Psoas muscle (tissue), 8 donors: ENCODE data around the gene C16orf87. TPM values are rescaled to one million over a fixed set of nuclear protein-coding genes. Genes with fewer than 3 reads are reported as not detected.
"Not testable (repeated sequence)": the region's sequence is repeated elsewhere in the genome, so short reads cannot be mapped to it uniquely, and the experiment has no call there.

Experiments used
- ATAC-seq, 4 donors: fragments of 200-7000 bp; cut with Tn5 transposase; one replicate each; pipeline ENCODE4 v1.9.1; 2020; ENCODE audit warnings: moderate library complexity in 3 of 4, mild to moderate bottlenecking in 2 of 4
- DNase-seq, 2 donors: peaks; one replicate each; pipeline ENCODE4 v3.0.0-alpha.2; 2020
- H3K27ac ChIP-seq: fragments of 200-600 bp; one replicate; pipeline ENCODE4 v1.8.0; 2022
- H3K27me3 ChIP-seq, 3 donors: fragments of 200-600 bp in 1 of 3; one replicate each; pipeline versions ENCODE4 v1.6.1 to v1.8.0; 2013 to 2022; ENCODE audit warnings: low read length in 2 of 3, mild to moderate bottlenecking in 2 of 3, moderate library complexity in 1 of 3; ENCODE audit not compliant: insufficient read depth in 3 of 3
- H3K36me3 ChIP-seq, 2 donors: fragments of 200-600 bp in 1 of 2; one replicate each; pipeline versions ENCODE4 v1.6.1 to v1.8.0; 2013 to 2022; ENCODE audit warnings: low read depth in 1 of 2, mild to moderate bottlenecking in 1 of 2, moderate library complexity in 1 of 2; ENCODE audit not compliant: insufficient read depth in 1 of 2
- H3K4me1 ChIP-seq: fragments of 200-600 bp; one replicate; pipeline ENCODE4 v1.8.0; 2022
- H3K4me3 ChIP-seq: fragments of 200-600 bp; one replicate; pipeline ENCODE4 v1.8.0; 2022; ENCODE audit warnings: mild to moderate bottlenecking
- H3K9me3 ChIP-seq: fragments of 200-600 bp; one replicate; pipeline ENCODE4 v1.8.0; 2022
- CTCF ChIP-seq: fragments of 200-600 bp; IDR thresholded peaks from one replicate; pipeline ENCODE4 v1.8.0; 2022; ENCODE audit warnings: antibody characterized with exemption
- WGBS, 3 donors: extraction: QIAGEN DNeasy Blood & Tissue Kit; methylation state at CpG; one replicate each; pipeline versions ENCODE4 v1.1.6 to v1.1.7; 2013; 5-methylcytosine and 5-hydroxymethylcytosine counted together
- intact Hi-C, 2 donors: fragments of 100-400 bp; cut with DNase I; formaldehyde crosslinking; loops; one replicate each; pipeline versions ENCODE4 v1.11.0 to v1.14.2; 2022
- long read RNA-seq, 2 donors: library from polyadenylated mRNA; unstranded; transcript quantifications; one replicate each; pipeline ENCODE4 v2.0.0, GENCODE V29; 2021
- polyA plus RNA-seq, 3 donors: library from polyadenylated mRNA; stranded (reverse); fragments of 200-250 nt; gene quantifications; one replicate each; pipeline ENCODE4 v1.2.3, GENCODE V29; 2013
- total RNA-seq, 4 donors: library from RNA; stranded (reverse); fragmentation: NEBNext Ultra II Directional in 2 of 4; extraction: Animal tissue kit (Norgen Biotek cat#: 25700) in 2 of 4; gene quantifications; one replicate each; pipeline versions ENCODE4 v1.2.1 to v1.2.4, GENCODE V29; 2021 to 2023
- donor health status: healthy with polysubstance abuse.
- donor health status: DM: no; HTN: no; CAD: no; lungs with moderate emphysema.
- donor health status: Bipolar disorder and iron deficiency.
- donor health status: healthy.
- donor health status: DM: yes; HTN: yes; CAD: no.
- donor health status: DM: no; HTN: no; CAD: no.
- donor health status: DM: no; HTN: no; CAD: no.
- donor health status: DM: yes; HTN: yes; CAD: no.

Gene C16orf87
- total RNA-seq: 10 to 100 TPM; 18.2 to 29.4 (median 24.4) TPM
- 10 to 100 TPM in 1 of 3 donors, 1 to 10 TPM in 2; 5.8 to 23.4 (median 8.1) TPM for polyA plus RNA-seq
- long read RNA-seq, donor 1, transcript C16orf87-201 (4 exons, 1,585 nt): major isoform, 9 of 12 reads
- long read RNA-seq, donor 1, partial matches to known transcripts: 0 of 12 reads
- long read RNA-seq, donor 1, other reads (novel, unspliced or antisense): 3 of 12 reads
- long read RNA-seq, donor 2, full-length matches to known transcripts: 19 of 41 reads
- long read RNA-seq, donor 2, partial matches to known transcripts: 1 of 41 reads
- long read RNA-seq, donor 2, other reads (novel, unspliced or antisense): 21 of 41 reads

GRCh38 chr16:46830902-46831647 is at the start of gene C16orf87:
Gene C16orf87, minus strand, starts transcription at chr16:46831180. Its CDS starts 31 bp downstream, at chr16:46831149.
- H3K9me3 ChIP-seq: no peaks in the 10 kb centered on the region
- DNase-seq (peak; percentile 94 to 97), ATAC-seq (peak; percentile 91 to 96 (median 93))
- H3K36me3 ChIP-seq: no peaks in the 10 kb centered on the region
- no peak for TF ChIP-seq CTCF
- H3K4me1 ChIP-seq: peaks cover 13% of the 10 kb centered on the region
- intact Hi-C loops: no loop called here
- peak within 1 kb of the TSS; percentile 98 for H3K4me3 ChIP-seq
- H3K27me3 ChIP-seq: no peaks in the 10 kb centered on the region
- WGBS, 3 donors: 0 to 1% (median 1%) methylated on average over 43 to 94 of the region's 94 CpGs
- H3K27ac ChIP-seq: peak within 1 kb of the TSS; percentile 96

- H3K4me1 ChIP-seq: no peaks in the 10 kb centered on the region
- no peaks in the 10 kb centered on the region for H3K9me3 ChIP-seq
- no peaks in the 10 kb centered on the region for H3K36me3 ChIP-seq
- H3K27me3 ChIP-seq: no peaks in the 10 kb centered on the region
- no peak overlapping the region for H3K4me3 ChIP-seq
- no peak for DNase-seq
- no peak for ATAC-seq
- WGBS, 3 donors: 90 to 93% (median 90%) methylated on average over 8 of the region's 8 CpGs
- intact Hi-C loops: no loop called here
- no peak for TF ChIP-seq CTCF
- H3K27ac ChIP-seq: no peak overlapping the region
These were observed 44.3 kb upstream of the C16orf87 start for GRCh38 chr16:46875243-46875642.

- 90 to 94% (median 94%) methylated on average over 3 of the region's 3 CpGs for WGBS, 3 donors
- H3K4me1 ChIP-seq: no peaks in the 10 kb centered on the region
- intact Hi-C loops: no loop called here
- no peak for TF ChIP-seq CTCF
- no peaks in the 10 kb centered on the region for H3K27me3 ChIP-seq
- DNase-seq (no peak), ATAC-seq (no peak)
- H3K36me3 ChIP-seq: no peaks in the 10 kb centered on the region
- H3K4me3 ChIP-seq: no peak overlapping the region
- no peak overlapping the region for H3K27ac ChIP-seq
- H3K9me3 ChIP-seq: no peaks in the 10 kb centered on the region
These were observed 42.2 kb upstream of the C16orf87 start for GRCh38 chr16:46873201-46873600.

GRCh38 chr16:46871597-46871996 is 40.6 kb upstream of the C16orf87 start:
- no peak for DNase-seq
- ATAC-seq: no peak
- Histone ChIP-seq H3K27ac (no peak overlapping the region), H3K9me3 (no peaks in the 10 kb centered on the region), H3K27me3 (no peaks in the 10 kb centered on the region), H3K4me3 (no peak overlapping the region), H3K36me3 (no peaks in the 10 kb centered on the region), H3K4me1 (no peaks in the 10 kb centered on the region)
- no peak for TF ChIP-seq CTCF
- intact Hi-C loops: no loop called here
- WGBS, 3 donors: 70 to 80% (median 72%) methylated on average over 8 of the region's 8 CpGs

GRCh38 chr16:46868891-46869290 is 37.9 kb upstream of the C16orf87 start:
- not testable (repeated sequence) for H3K27me3 ChIP-seq, ATAC-seq, H3K36me3 ChIP-seq, H3K27ac ChIP-seq, DNase-seq, H3K4me3 ChIP-seq, H3K9me3 ChIP-seq, H3K4me1 ChIP-seq
- intact Hi-C loops: loop anchor here in 1 of 2 donors (5.0 kb wide), 1 partner anchor 158 kb away; no protein-coding TSS in a partner anchor
- 76 to 86% (median 76%) methylated on average over 2 of the region's 2 CpGs for WGBS, 3 donors

- not testable (repeated sequence) for H3K36me3 ChIP-seq, H3K4me3 ChIP-seq, H3K4me1 ChIP-seq, H3K9me3 ChIP-seq, DNase-seq, H3K27me3 ChIP-seq, ATAC-seq, H3K27ac ChIP-seq
- 96 to 98% (median 97%) methylated on average over 2 of the region's 2 CpGs for WGBS, 3 donors
- intact Hi-C loops: loop anchor here in 1 of 2 donors (5.0 kb wide), 1 partner anchor 160 kb away; no protein-coding TSS in a partner anchor
These were observed 36.5 kb upstream of the C16orf87 start for GRCh38 chr16:46867486-46867885.
